Omental fat pad (tissue), 4 donors: ENCODE measurements around the gene KLRF1. TPM values are rescaled to one million over a fixed set of nuclear protein-coding genes. Genes with fewer than 3 reads are reported as not detected.

Source experiments
- ATAC-seq: fragments of 150-250 bp; one replicate; pipeline ENCODE4 v1.9.1; 2016; ENCODE audit warnings: mild to moderate bottlenecking, moderate library complexity; ENCODE audit not compliant: low FRiP score
- DNase-seq: peaks from one replicate; pipeline ENCODE4 v3.0.0-alpha.2; 2019; ENCODE audit warnings: low spot score
- CTCF ChIP-seq, 3 donors: fragments of 450-650 bp; IDR thresholded peaks; one replicate each; pipeline ENCODE4 v1.5.1; 2016 to 2017; ENCODE audit warnings: antibody characterized with exemption in 3 of 3, mild to moderate bottlenecking in 3 of 3, moderate library complexity in 2 of 3
- total RNA-seq, 4 donors: library from RNA; depleted of rRNA; stranded (reverse); fragments of >200 nt; gene quantifications; one replicate each; pipeline ENCODE4 v1.1.0, GENCODE V29; 2016

The KLRF1 gene, protein sequence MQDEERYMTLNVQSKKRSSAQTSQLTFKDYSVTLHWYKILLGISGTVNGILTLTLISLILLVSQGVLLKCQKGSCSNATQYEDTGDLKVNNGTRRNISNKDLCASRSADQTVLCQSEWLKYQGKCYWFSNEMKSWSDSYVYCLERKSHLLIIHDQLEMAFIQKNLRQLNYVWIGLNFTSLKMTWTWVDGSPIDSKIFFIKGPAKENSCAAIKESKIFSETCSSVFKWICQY
- total RNA-seq = under 1 TPM in 1 of 4 donors, not detected in 3; 0.46 TPM

- ATAC-seq = no peak
- no peak for DNase-seq
- TF ChIP-seq CTCF (IDR thresholded peaks at IDR 0.05) = no peak
Observed at GRCh38 chr12:9827209-9827888, at the start of gene KLRF1. KLRF1 (plus strand) TSS chr12:9827481; CDS start chr12:9827545, 64 bp downstream.

- DNase-seq (no peak), ATAC-seq (no peak)
- no peak for TF ChIP-seq CTCF (IDR thresholded peaks at IDR 0.05)
Observed at GRCh38 chr12:9779209-9779608, 48.1 kb upstream of the KLRF1 start.

- no peak for ATAC-seq
- TF ChIP-seq CTCF (IDR thresholded peaks at IDR 0.05) = no peak
Observed at GRCh38 chr12:9781360-9781759, 45.9 kb upstream of the KLRF1 start.

DNA sequence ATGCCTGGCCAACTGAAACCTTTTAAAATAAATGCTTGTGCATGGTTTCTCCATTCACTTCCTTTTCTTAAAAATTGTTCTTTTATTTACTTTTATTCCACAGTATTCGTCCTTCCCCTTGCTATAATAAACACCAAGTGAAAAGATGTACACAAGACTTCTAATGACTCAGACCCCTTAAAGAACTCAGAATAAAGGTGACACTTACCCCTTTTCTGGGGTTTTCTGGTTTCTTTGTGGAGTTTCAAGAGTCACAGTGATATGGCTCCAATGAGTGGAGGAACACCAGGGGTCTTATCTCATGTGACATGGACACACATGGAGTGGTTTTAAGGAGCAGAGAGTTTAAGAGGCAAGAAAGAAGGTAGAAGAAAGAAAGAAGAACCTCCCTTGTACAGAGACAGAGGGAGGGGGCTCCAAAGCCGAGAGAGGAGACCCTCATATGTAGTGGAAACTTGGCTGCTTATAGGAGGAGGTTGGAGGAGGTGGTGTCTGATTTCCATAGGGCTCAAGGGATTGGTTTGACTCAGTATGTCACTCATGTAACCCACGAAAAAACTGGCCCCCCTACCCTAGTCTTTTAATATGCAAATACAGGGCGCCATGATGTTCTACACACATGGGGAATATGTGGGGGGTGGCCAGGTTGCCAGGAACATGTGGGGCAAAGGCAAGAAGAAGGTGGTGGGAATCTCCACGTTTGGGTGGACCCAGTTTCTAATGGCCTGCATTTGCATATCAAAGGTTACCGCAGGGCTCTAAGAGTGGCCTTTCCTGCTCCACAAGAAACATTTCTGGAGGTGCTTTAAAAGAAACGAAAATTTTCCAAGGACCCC is 44.5 kb upstream of the KLRF1 start:
- ATAC-seq = no peak
- DNase-seq = no peak
- no peak for TF ChIP-seq CTCF (IDR thresholded peaks at IDR 0.05)

More at GRCh38 chr12:9781360-9781759, 45.9 kb upstream of the KLRF1 start:
- no peak for DNase-seq

- TF ChIP-seq CTCF (IDR thresholded peaks at IDR 0.05) = no peak
- DNase-seq (no peak), ATAC-seq (no peak)
Observed at GRCh38 chr12:9784326-9784725, 43.0 kb upstream of the KLRF1 start.

- TF ChIP-seq CTCF (IDR thresholded peaks at IDR 0.05) = no peak
- DNase-seq = no peak
- ATAC-seq = no peak
Observed at GRCh38 chr12:9784816-9785215, 42.5 kb upstream of the KLRF1 start.
